ENCODE data around the gene EOGT.

DNA sequence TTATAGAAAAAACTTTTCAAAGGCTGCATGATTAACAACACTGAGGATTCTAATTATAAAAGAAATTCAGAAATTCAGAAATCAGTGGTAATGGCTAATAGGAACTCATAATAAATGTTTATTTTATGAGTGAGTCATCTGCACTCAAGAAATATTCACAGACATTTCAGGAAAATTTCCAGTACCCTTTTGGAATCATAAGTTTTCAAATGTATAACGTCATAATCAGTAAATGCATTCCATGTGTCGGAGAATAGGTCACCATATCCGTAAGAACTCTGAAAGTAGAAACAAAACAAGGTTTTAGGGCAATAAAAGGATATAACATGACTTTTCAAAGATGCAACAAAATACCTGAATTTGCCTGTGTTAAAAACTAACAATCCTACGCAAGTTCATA is 24.7 kb downstream of the EOGT start:
- TF ChIP-seq, protein P1, sequence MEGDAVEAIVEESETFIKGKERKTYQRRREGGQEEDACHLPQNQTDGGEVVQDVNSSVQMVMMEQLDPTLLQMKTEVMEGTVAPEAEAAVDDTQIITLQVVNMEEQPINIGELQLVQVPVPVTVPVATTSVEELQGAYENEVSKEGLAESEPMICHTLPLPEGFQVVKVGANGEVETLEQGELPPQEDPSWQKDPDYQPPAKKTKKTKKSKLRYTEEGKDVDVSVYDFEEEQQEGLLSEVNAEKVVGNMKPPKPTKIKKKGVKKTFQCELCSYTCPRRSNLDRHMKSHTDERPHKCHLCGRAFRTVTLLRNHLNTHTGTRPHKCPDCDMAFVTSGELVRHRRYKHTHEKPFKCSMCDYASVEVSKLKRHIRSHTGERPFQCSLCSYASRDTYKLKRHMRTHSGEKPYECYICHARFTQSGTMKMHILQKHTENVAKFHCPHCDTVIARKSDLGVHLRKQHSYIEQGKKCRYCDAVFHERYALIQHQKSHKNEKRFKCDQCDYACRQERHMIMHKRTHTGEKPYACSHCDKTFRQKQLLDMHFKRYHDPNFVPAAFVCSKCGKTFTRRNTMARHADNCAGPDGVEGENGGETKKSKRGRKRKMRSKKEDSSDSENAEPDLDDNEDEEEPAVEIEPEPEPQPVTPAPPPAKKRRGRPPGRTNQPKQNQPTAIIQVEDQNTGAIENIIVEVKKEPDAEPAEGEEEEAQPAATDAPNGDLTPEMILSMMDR (conservative IDR thresholded peaks at IDR 0.05; ENCODE audit: low read depth, low read length): no peak
- TF ChIP-seq SMC3 (IDR thresholded peaks at IDR 0.05; ENCODE audit: low read depth, low read length): no peak
- TF ChIP-seq FOS (IDR thresholded peaks at IDR 0.05; ENCODE audit: low read depth, low read length): peak; percentile 76
- no peak for TF ChIP-seq POLR2A (IDR thresholded peaks at IDR 0.05; ENCODE audit: low read depth, low read length)
- no peak for TF ChIP-seq RFX5 (IDR thresholded peaks at IDR 0.05; ENCODE audit: low read depth, low read length)
- TF ChIP-seq, protein P2, sequence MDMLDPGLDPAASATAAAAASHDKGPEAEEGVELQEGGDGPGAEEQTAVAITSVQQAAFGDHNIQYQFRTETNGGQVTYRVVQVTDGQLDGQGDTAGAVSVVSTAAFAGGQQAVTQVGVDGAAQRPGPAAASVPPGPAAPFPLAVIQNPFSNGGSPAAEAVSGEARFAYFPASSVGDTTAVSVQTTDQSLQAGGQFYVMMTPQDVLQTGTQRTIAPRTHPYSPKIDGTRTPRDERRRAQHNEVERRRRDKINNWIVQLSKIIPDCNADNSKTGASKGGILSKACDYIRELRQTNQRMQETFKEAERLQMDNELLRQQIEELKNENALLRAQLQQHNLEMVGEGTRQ (IDR thresholded peaks at IDR 0.05; ENCODE audit: low read depth, low read length): no peak
- no peak for TF ChIP-seq MAFK (IDR thresholded peaks at IDR 0.05; ENCODE audit: low read depth, low read length)
- TF ChIP-seq CEBPB (IDR thresholded peaks at IDR 0.05; ENCODE audit: low read depth, low read length): no peak
- TF ChIP-seq RAD21 (IDR thresholded peaks at IDR 0.05; ENCODE audit: low read length): no peak
- TF ChIP-seq, protein P3, sequence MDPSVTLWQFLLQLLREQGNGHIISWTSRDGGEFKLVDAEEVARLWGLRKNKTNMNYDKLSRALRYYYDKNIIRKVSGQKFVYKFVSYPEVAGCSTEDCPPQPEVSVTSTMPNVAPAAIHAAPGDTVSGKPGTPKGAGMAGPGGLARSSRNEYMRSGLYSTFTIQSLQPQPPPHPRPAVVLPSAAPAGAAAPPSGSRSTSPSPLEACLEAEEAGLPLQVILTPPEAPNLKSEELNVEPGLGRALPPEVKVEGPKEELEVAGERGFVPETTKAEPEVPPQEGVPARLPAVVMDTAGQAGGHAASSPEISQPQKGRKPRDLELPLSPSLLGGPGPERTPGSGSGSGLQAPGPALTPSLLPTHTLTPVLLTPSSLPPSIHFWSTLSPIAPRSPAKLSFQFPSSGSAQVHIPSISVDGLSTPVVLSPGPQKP (IDR thresholded peaks at IDR 0.05; ENCODE audit: borderline replicate concordance, low read depth, low read length): no peak
- TF ChIP-seq MXI1 (IDR thresholded peaks at IDR 0.05; ENCODE audit: borderline replicate concordance, low read depth, low read length): no peak

Data from IMR-90 (cell line).